ENCODE data around the gene COMMD4. TPM values are rescaled to one million over a fixed set of nuclear protein-coding genes. Genes with fewer than 3 reads are reported as not detected.
"Not testable (repeated sequence)": the region's sequence is repeated elsewhere in the genome, so short reads cannot be mapped to it uniquely, and the experiment has no call there.

COMMD4 gene
- total and polyA plus RNA-seq, 2 of the 4 experiments (the other 2 are of a cell fraction) = 91.2 to 133 TPM

- H3K36me3 ChIP-seq (ENCODE audit: control insufficient read depth, insufficient read depth, low read length); H4K8ac ChIP-seq (ENCODE audit: low read depth in 2 of 2, low read length in 2 of 2); H3K9me3 ChIP-seq (ENCODE audit: control insufficient read depth, insufficient read depth, low read length); H4K20me1 ChIP-seq (ENCODE audit: insufficient read depth, low read length); DNase-seq; H3K4me1 ChIP-seq (ENCODE audit: control insufficient read depth, insufficient read depth, low read length); H4K91ac ChIP-seq (ENCODE audit: insufficient read depth, low read depth, low read length); H2AFZ ChIP-seq (replicated peaks; ENCODE audit: low read length, poor library complexity); CTCF ChIA-PET; dilution Hi-C loops (cut with HindIII; ENCODE audit: low sequenced_read_pairs, unreplicated experiment); H3K14ac ChIP-seq (replicated peaks; ENCODE audit: low read depth, low read length); H3K9me1 ChIP-seq (ENCODE audit: insufficient read depth, low read length); intact Hi-C loops (cut with micrococcal nuclease); ATAC-seq (ENCODE audit: low read depth); H3K23ac ChIP-seq (ENCODE audit: low read depth, low read length); H2AK5ac ChIP-seq (ENCODE audit: low read depth, low read length); H3K56ac ChIP-seq (ENCODE audit: extremely low read depth, insufficient read depth, low read length); H2BK15ac ChIP-seq (ENCODE audit: low read depth, low read length); H2AK9ac ChIP-seq (replicated peaks; ENCODE audit: low read depth, low read length, poor library complexity); POLR2A ChIA-PET (ENCODE audit: unreplicated experiment); H4K5ac ChIP-seq (ENCODE audit: low read depth, low read length); H3K27ac ChIP-seq (ENCODE audit: insufficient read depth, low read length); H3K18ac ChIP-seq (ENCODE audit: low read depth, low read length); H2BK5ac ChIP-seq (ENCODE audit: low read depth, low read length, poor library complexity, severe bottlenecking); H3K4me2 ChIP-seq (ENCODE audit: low read depth, low read length); H2BK120ac ChIP-seq (ENCODE audit: low read depth, low read length); H3K4ac ChIP-seq (ENCODE audit: low read depth, low read length); H3K9ac ChIP-seq (ENCODE audit: low read depth, low read length); BruUV-seq (replicated peaks); H2BK20ac ChIP-seq (ENCODE audit: low read depth, low read length); in situ Hi-C loops (cut with MboI; ENCODE audit: low sequenced_read_pairs); H3K4me3 ChIP-seq (ENCODE audit: insufficient read depth, low read depth, low read length): not testable (repeated sequence)
- Histone ChIP-seq H3K27me3 (ENCODE audit: control insufficient read depth, insufficient read depth, low read length) (peaks cover 10% of the 10 kb centered on the region), H3K79me1 (ENCODE audit: low read depth in 1 of 2, low read length in 2 of 2) (peaks cover 8 to 12% of the 10 kb centered on the region in 2 experiments)
- WGBS, 2 experiments (ENCODE audit: extremely low coverage in 2 of 2, insufficient read length in 1 of 2) = no CpG with 5 or more reads among the region's 7 CpGs
These were observed 3.8 kb upstream of the COMMD4 start for GRCh38 chr15:75332093-75332492.

- H3K56ac ChIP-seq (ENCODE audit: extremely low read depth, insufficient read depth, low read length); H2AK9ac ChIP-seq (replicated peaks; ENCODE audit: low read depth, low read length, poor library complexity); H4K91ac ChIP-seq (ENCODE audit: insufficient read depth, low read depth, low read length); H3K18ac ChIP-seq (ENCODE audit: low read depth, low read length); intact Hi-C loops (cut with micrococcal nuclease); POLR2A ChIA-PET (ENCODE audit: unreplicated experiment); H3K23ac ChIP-seq (ENCODE audit: low read depth, low read length); H4K8ac ChIP-seq (ENCODE audit: low read depth in 2 of 2, low read length in 2 of 2); CTCF ChIA-PET; H4K5ac ChIP-seq (ENCODE audit: low read depth, low read length); H2BK5ac ChIP-seq (ENCODE audit: low read depth, low read length, poor library complexity, severe bottlenecking); H2BK120ac ChIP-seq (ENCODE audit: low read depth, low read length); H4K20me1 ChIP-seq (ENCODE audit: insufficient read depth, low read length); H3K36me3 ChIP-seq (ENCODE audit: control insufficient read depth, insufficient read depth, low read length); in situ Hi-C loops (cut with MboI; ENCODE audit: low sequenced_read_pairs); H3K4me3 ChIP-seq (ENCODE audit: insufficient read depth, low read depth, low read length); H3K4me1 ChIP-seq (ENCODE audit: control insufficient read depth, insufficient read depth, low read length); H3K9ac ChIP-seq (ENCODE audit: low read depth, low read length); H2AK5ac ChIP-seq (ENCODE audit: low read depth, low read length); dilution Hi-C loops (cut with HindIII; ENCODE audit: low sequenced_read_pairs, unreplicated experiment); BruUV-seq (replicated peaks); H3K4me2 ChIP-seq (ENCODE audit: low read depth, low read length); DNase-seq; ATAC-seq (ENCODE audit: low read depth); H2BK20ac ChIP-seq (ENCODE audit: low read depth, low read length); H3K27me3 ChIP-seq (ENCODE audit: control insufficient read depth, insufficient read depth, low read length); H2AFZ ChIP-seq (replicated peaks; ENCODE audit: low read length, poor library complexity); H3K14ac ChIP-seq (replicated peaks; ENCODE audit: low read depth, low read length); H3K9me3 ChIP-seq (ENCODE audit: control insufficient read depth, insufficient read depth, low read length); H3K9me1 ChIP-seq (ENCODE audit: insufficient read depth, low read length); H3K27ac ChIP-seq (ENCODE audit: insufficient read depth, low read length); H2BK15ac ChIP-seq (ENCODE audit: low read depth, low read length); H3K4ac ChIP-seq (ENCODE audit: low read depth, low read length): not testable (repeated sequence)
- H3K79me1 ChIP-seq (ENCODE audit: low read depth in 1 of 2, low read length in 2 of 2) = peaks cover 8 to 17% of the 10 kb centered on the region in 2 experiments
- WGBS, 2 experiments (ENCODE audit: extremely low coverage in 2 of 2, insufficient read length in 1 of 2) = 70% methylated on average over 4 of the region's 15 CpGs; no CpG with 5 or more reads in 1 of the 2 experiments
These were observed 2.0 kb upstream of the COMMD4 start for GRCh38 chr15:75333654-75334419.

Measured in IMR-90 (cell line).